Glutamatergic neuron (in vitro differentiated cells): ENCODE results near the gene RPTOR. TPM values are rescaled to one million over a fixed set of nuclear protein-coding genes. Genes with fewer than 3 reads are reported as not detected.

Experiments
- DNase-seq: peaks from one replicate; pipeline ENCODE4 v3.0.0; 2022
- H3K27ac Mint-ChIP-seq: one replicate; pipeline ENCODE4 v1.8.0; 2020; ENCODE audit warnings: mild to moderate bottlenecking, mixed read lengths, inconsistent platforms; ENCODE audit not compliant: unreplicated experiment
- H3K27me3 Mint-ChIP-seq: one replicate; pipeline ENCODE4 v1.8.0; 2020; ENCODE audit warnings: mild to moderate bottlenecking, moderate library complexity, mixed read lengths, inconsistent platforms; ENCODE audit not compliant: unreplicated experiment
- H3K36me3 Mint-ChIP-seq: one replicate; pipeline ENCODE4 v1.8.0; 2020; ENCODE audit warnings: mild to moderate bottlenecking, mixed read lengths, inconsistent platforms; ENCODE audit not compliant: unreplicated experiment
- H3K4me1 Mint-ChIP-seq: one replicate; pipeline ENCODE4 v1.8.0; 2020; ENCODE audit warnings: mild to moderate bottlenecking, low read depth, mixed read lengths, inconsistent platforms; ENCODE audit not compliant: unreplicated experiment
- H3K4me3 Mint-ChIP-seq: one replicate; pipeline ENCODE4 v1.8.0; 2020; ENCODE audit warnings: mild to moderate bottlenecking, mixed read lengths, inconsistent platforms; ENCODE audit not compliant: unreplicated experiment
- H3K9me3 Mint-ChIP-seq: one replicate; pipeline ENCODE4 v1.8.0; 2020; ENCODE audit warnings: mild to moderate bottlenecking, moderate library complexity, mixed read lengths, inconsistent platforms; ENCODE audit not compliant: unreplicated experiment
- total RNA-seq: library from RNA; stranded (reverse); fragmentation: NEBNext Ultra II Directional; extraction: Animal tissue kit (Norgen Biotek cat#: 25700); gene quantifications from one replicate; pipeline ENCODE4 v1.2.1, GENCODE V29; 2021; ENCODE audit not compliant: unreplicated experiment
- TF ChIP-seq, protein P1 (sequence below): fragments of 200-600 bp; sonication (generic); IDR thresholded peaks from one replicate; pipeline ENCODE4 v1.5.0; 2021; ENCODE audit not compliant: partially characterized antibody, unreplicated experiment

RPTOR gene
- total RNA-seq, 1 donor from 2014 or later, result 39.8 TPM

DNA sequence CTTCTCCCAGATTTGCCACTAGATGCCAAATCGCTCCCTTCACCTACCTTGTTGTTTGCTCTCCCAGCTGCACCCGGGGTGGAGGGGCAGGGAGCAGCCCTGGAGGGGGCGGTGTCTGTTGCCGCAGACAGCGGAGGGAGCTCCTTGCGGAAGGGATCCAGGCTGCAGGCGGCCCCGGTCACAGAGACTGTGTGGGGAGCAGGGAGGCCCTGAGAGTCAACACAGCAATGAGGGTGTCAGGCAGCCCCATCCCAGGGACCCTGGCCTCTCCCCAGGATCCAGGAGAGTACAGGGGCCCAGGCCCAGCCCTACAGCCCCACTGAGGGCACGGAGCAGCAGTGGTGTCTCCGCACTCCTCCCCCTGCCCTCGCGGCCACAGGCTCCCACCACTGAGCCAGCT is 396.5 kb downstream of the RPTOR start:
- DNase-seq, result no peak
- H3K36me3 Mint-ChIP-seq, result peaks cover 11% of the 10 kb centered on the region
- H3K27me3 Mint-ChIP-seq, result peaks cover 6% of the 10 kb centered on the region
- peaks cover 2% of the 10 kb centered on the region for H3K9me3 Mint-ChIP-seq
- TF ChIP-seq, protein P1, sequence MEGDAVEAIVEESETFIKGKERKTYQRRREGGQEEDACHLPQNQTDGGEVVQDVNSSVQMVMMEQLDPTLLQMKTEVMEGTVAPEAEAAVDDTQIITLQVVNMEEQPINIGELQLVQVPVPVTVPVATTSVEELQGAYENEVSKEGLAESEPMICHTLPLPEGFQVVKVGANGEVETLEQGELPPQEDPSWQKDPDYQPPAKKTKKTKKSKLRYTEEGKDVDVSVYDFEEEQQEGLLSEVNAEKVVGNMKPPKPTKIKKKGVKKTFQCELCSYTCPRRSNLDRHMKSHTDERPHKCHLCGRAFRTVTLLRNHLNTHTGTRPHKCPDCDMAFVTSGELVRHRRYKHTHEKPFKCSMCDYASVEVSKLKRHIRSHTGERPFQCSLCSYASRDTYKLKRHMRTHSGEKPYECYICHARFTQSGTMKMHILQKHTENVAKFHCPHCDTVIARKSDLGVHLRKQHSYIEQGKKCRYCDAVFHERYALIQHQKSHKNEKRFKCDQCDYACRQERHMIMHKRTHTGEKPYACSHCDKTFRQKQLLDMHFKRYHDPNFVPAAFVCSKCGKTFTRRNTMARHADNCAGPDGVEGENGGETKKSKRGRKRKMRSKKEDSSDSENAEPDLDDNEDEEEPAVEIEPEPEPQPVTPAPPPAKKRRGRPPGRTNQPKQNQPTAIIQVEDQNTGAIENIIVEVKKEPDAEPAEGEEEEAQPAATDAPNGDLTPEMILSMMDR, result no peak
- no peak overlapping the region for H3K27ac Mint-ChIP-seq
- H3K4me1 Mint-ChIP-seq, result peaks cover 7% of the 10 kb centered on the region
- no peak overlapping the region for H3K4me3 Mint-ChIP-seq

DNA sequence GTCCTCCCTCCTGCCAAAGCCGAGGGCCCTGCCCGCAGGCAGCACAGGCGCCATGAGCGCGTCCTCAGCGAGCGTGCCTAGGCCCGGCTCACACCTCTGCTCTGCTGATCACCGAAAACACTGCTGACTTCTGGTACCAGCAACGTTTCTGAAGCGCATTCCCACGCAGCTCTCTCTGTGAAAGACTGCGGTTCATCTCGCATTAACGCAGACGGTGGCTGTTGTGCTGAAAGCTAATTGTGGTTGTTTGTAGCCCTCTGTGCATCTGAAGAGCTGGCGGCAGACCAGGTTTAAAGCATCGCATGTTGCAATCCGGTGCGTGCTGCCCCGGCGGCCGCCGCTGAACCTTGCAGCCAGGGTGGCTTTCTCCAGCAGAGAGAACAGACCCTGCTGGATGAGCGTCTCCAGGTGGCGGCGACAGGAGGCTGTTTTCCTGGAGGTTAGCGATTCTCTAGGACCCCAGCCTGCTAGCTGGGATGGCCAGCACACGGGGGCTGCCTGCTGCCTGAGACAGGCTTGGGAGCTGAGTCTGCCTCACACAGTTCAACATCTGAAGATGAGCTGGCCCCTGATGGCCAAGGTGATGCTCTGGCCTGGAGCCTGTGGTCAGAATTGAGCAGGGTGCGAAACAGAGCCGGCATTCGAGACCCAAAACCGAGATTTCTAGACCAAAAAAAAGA is 397.2 kb downstream of the RPTOR start:
- Mint-ChIP-seq H3K36me3 (peaks cover 18% of the 10 kb centered on the region), H3K27ac (no peak overlapping the region), H3K4me1 (peaks cover 7% of the 10 kb centered on the region), H3K4me3 (no peak overlapping the region), H3K27me3 (peaks cover 6% of the 10 kb centered on the region), H3K9me3 (peaks cover 5% of the 10 kb centered on the region)
- TF ChIP-seq, protein P1, result no peak
- DNase-seq, result peak; percentile 16

DNA sequence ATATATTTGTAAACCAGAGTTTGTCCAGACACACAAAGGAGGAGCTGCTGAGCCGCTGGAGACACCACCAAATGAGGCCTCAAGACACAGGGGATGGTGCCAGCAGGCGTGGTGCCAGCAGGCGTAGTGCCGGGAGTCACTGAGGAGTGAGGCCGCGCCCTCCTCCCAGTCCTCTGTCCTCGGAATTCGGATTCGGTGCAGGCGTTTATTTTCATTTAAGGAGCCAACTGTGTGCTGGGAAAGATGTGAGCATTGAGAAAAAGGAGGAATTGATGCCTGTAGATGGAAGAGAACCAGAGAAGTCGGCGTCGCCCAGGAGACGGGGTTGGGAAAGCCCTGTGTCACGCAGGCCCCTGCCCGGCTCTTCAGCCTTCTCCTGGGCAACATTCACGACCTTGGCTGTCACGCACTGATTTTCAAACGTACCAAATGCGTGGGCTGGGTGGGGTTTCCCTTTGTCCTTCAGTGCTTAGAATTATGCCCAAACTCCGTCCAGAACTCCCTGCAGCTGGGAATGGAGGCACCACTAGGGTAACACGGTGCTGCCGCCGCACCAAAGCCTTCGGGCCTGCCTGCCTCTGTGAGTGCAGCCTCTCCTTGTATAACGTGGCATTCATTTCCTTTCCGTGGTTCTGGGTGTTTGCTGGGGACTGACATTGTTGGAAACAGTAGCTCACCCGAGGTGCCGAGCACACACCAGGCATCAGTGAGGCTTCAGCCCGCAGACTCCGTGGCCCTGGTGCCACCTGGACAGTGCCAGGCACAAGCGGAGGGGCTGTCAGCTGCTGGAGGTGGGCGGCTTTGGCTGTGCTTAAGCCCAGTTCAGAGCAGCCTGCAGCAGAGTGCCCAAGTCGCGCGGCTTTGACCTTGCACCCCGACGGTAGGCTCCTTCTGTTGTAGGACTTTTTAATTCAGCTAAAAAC is 398.0 kb downstream of the RPTOR start:
- Mint-ChIP-seq H3K9me3 (peaks cover 5% of the 10 kb centered on the region), H3K27ac (no peak overlapping the region), H3K36me3 (peaks cover 19% of the 10 kb centered on the region), H3K4me3 (no peak overlapping the region), H3K4me1 (peaks cover 7% of the 10 kb centered on the region), H3K27me3 (peaks cover 6% of the 10 kb centered on the region)
- TF ChIP-seq, protein P1, result no peak
- DNase-seq, result peak; percentile 12

DNA sequence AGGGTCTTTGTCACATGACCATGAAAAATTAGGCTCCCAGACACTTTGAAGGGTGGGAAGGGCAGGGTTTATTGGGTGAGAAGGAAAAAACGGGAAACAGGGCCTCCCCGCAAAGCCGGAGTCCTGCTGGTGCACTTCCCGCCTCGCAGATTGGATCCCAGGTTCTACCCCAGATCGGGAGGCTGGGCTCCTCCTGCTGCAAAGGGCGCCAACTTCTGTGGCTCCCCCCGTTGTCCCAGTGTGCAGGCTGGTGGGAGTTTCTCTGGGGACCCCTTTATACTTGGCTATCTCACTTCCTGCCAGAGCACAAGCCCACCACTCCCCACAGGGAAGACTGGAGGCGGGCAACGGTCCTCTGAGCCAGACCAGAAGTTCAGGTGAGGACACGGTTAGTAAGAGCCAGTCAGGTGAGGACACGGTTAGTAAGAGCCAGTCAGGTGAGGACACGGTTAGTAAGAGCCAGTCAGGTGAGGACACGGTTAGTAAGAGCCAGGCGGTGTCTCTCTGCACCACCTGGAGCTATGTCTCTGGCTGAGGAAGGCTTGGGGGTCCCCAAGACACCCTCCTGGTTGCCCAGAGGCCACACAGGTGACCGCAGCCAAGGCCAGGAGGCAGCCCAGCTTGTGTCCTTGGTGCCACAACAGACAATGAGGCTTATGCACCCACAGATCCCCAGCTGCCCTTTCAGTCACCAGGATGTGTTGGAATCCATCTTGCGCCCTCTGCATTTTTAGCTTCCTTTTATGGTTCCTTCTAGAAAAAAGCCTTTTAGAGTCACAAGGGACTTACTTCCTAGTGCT is 398.9 kb downstream of the RPTOR start:
- Mint-ChIP-seq H3K9me3 (peaks cover 6% of the 10 kb centered on the region), H3K27me3 (peaks cover 4% of the 10 kb centered on the region), H3K27ac (no peak overlapping the region), H3K4me3 (no peak overlapping the region), H3K4me1 (peaks cover 7% of the 10 kb centered on the region), H3K36me3 (peaks cover 19% of the 10 kb centered on the region)
- peak; percentile 2 for DNase-seq
- TF ChIP-seq, protein P1, result no peak
